WTC11 (cell line): ENCODE data around the gene SNRPD1.

Experiments used
- ATF2 ChIP-seq: sonication (generic); formaldehyde crosslinking; IDR thresholded peaks from 2 replicates; pipeline ENCODE4 v1.8.1; 2022; ENCODE audit warnings: low read depth, missing genetic modification reagents, borderline replicate concordance
- ATF3 ChIP-seq: sonication (generic); formaldehyde crosslinking; conservative IDR thresholded peaks from 2 replicates; pipeline ENCODE4 v1.8.1; 2022; ENCODE audit warnings: mild to moderate bottlenecking, missing genetic modification reagents
- CBFB ChIP-seq: sonication (generic); formaldehyde crosslinking; IDR thresholded peaks from 2 replicates; pipeline ENCODE4 v1.8.1; 2022; ENCODE audit warnings: mild to moderate bottlenecking, low read depth, missing genetic modification reagents
- CTCF ChIP-seq: fragments of 200-600 bp; IDR thresholded peaks from 2 replicates; pipeline ENCODE4 v1.8.0; 2022; ENCODE audit warnings: antibody characterized with exemption
- E2F5 ChIP-seq: sonication (generic); formaldehyde crosslinking; IDR thresholded peaks from 2 replicates; pipeline ENCODE4 v1.8.1; 2022; ENCODE audit warnings: mild to moderate bottlenecking, moderate library complexity, missing genetic modification reagents
- GTF2I ChIP-seq: fragments of 250-450 bp; sonication (Bioruptor Pico); conservative IDR thresholded peaks from 2 replicates; pipeline ENCODE4 v1.4.0; 2021; ENCODE audit warnings: mild to moderate bottlenecking
- JUN ChIP-seq: sonication (generic); formaldehyde crosslinking; IDR thresholded peaks from 2 replicates; pipeline ENCODE4 v1.8.0; 2023; ENCODE audit warnings: mild to moderate bottlenecking, missing genetic modification reagents
- MLX ChIP-seq: sonication (generic); formaldehyde crosslinking; IDR thresholded peaks from 2 replicates; pipeline ENCODE4 v1.8.1; 2023; ENCODE audit warnings: mild to moderate bottlenecking, missing genetic modification reagents, moderate library complexity
- NR1H2 ChIP-seq: sonication (generic); formaldehyde crosslinking; IDR thresholded peaks from 2 replicates; pipeline ENCODE4 v1.9.0; 2021; ENCODE audit warnings: mild to moderate bottlenecking, moderate library complexity, missing genetic modification reagents
- SMAD3 ChIP-seq: sonication (generic); formaldehyde crosslinking; IDR thresholded peaks from 2 replicates; pipeline ENCODE4 v1.8.0; 2022; ENCODE audit warnings: missing genetic modification reagents, mild to moderate bottlenecking, borderline replicate concordance
- USF1 ChIP-seq: sonication (generic); formaldehyde crosslinking; IDR thresholded peaks from 2 replicates; pipeline ENCODE4 v1.8.0; 2022; ENCODE audit warnings: mild to moderate bottlenecking, missing genetic modification reagents
- ZNF121 ChIP-seq: sonication (generic); formaldehyde crosslinking; IDR thresholded peaks from 2 replicates; pipeline ENCODE4 v1.8.0; 2023; ENCODE audit warnings: missing genetic modification reagents
- ZNF281 ChIP-seq: sonication (generic); formaldehyde crosslinking; IDR thresholded peaks from 2 replicates; pipeline ENCODE4 v1.8.0; 2023; ENCODE audit warnings: mild to moderate bottlenecking, missing genetic modification reagents

- TF ChIP-seq CTCF, result no peak
- no peak for TF ChIP-seq ZNF281 (CRISPR knock-in tag)
- no peak for TF ChIP-seq ATF2 (CRISPR knock-in tag)
- no peak for TF ChIP-seq SMAD3 (CRISPR knock-in tag)
- no peak for TF ChIP-seq ATF3 (CRISPR knock-in tag)
- TF ChIP-seq USF1 (CRISPR knock-in tag), result no peak
- TF ChIP-seq CBFB (CRISPR knock-in tag), result no peak
- no peak for TF ChIP-seq MLX (CRISPR knock-in tag)
- no peak for TF ChIP-seq E2F5 (CRISPR knock-in tag)
- TF ChIP-seq GTF2I (CRISPR knock-in tag), result no peak
- TF ChIP-seq NR1H2 (CRISPR knock-in tag), result no peak
- no peak for TF ChIP-seq JUN (CRISPR knock-in tag)
- TF ChIP-seq ZNF121, result no peak
These were observed 14.5 kb upstream of the SNRPD1 start for GRCh38 chr18:21597620-21598019.
